CD4-positive, alpha-beta T cell (primary cell): ENCODE data around the gene TMEM187. TPM values are rescaled to one million over a fixed set of nuclear protein-coding genes. Genes with fewer than 3 reads are reported as not detected.
A peak's percentile ranks its signal among the peaks of the same experiment; 100 is the strongest.

Experiments used
- ATAC-seq: fragments of 200-7000 bp; cut with Tn5 transposase; one replicate; pipeline ENCODE4 v1.10.0; 2022; ENCODE audit warnings: mild to moderate bottlenecking; ENCODE audit not compliant: poor library complexity
- CTCF ChIA-PET: fragments of 350-600 bp; sonication (Branson Sonifier 250); formaldehyde crosslinking; loops from one replicate; lab custom pipeline; 2021; ENCODE audit warnings: antibody characterized with exemption, inconsistent platforms; lab: Charles Lee
- POLR2A ChIA-PET: fragments of 350-600 bp; sonication (Branson Sonifier 250); formaldehyde crosslinking; loops from one replicate; lab custom pipeline; 2021; ENCODE audit warnings: antibody characterized with exemption, inconsistent platforms; lab: Charles Lee
- DNase-seq, 14 experiments: peaks; one replicate each; pipeline ENCODE4 v3.0.0-alpha.2; 2013 to 2020; ENCODE audit warnings: mixed read lengths in 2 of 14
- H3K27ac ChIP-seq, 2 donors: one replicate each; pipeline versions ENCODE4 v1.5.1 to v1.7.0; 2013; ENCODE audit warnings: low read length in 2 of 2, low read depth in 1 of 2, mild to moderate bottlenecking in 1 of 2
- H3K27me3 ChIP-seq, 2 experiments: 1 replicate in 1 of 2; 2 replicates in 1 of 2; pipeline versions ENCODE4 v1.6.1 to v1.7.0; 2013; ENCODE audit warnings: low read length in 2 of 2, control low read depth in 1 of 2, mild to moderate bottlenecking in 1 of 2, moderate library complexity in 1 of 2; ENCODE audit not compliant: insufficient read depth in 2 of 2, control insufficient read depth in 1 of 2
- H3K36me3 ChIP-seq: one replicate; pipeline ENCODE4 v1.6.1; 2013; ENCODE audit warnings: low read length, control low read depth; ENCODE audit not compliant: insufficient read depth
- H3K4me1 ChIP-seq: one replicate; pipeline ENCODE4 v1.6.1; 2013; ENCODE audit warnings: low read length, control low read depth; ENCODE audit not compliant: insufficient read depth
- H3K4me3 ChIP-seq: one replicate; pipeline ENCODE4 v1.5.1; 2013; ENCODE audit warnings: mild to moderate bottlenecking, low read length, moderate library complexity
- H3K9me3 ChIP-seq, 2 experiments: 1 replicate in 1 of 2; 2 replicates in 1 of 2; pipeline versions ENCODE4 v1.6.1 to v1.7.0; 2013; ENCODE audit warnings: low read length in 2 of 2, mild to moderate bottlenecking in 2 of 2, control low read depth in 1 of 2, moderate library complexity in 1 of 2; ENCODE audit not compliant: control insufficient read depth in 1 of 2, insufficient read depth in 1 of 2
- H3K27ac Mint-ChIP-seq: one replicate; pipeline ENCODE4 v1.8.0; 2020; ENCODE audit warnings: mixed read lengths
- H3K27me3 Mint-ChIP-seq: one replicate; pipeline ENCODE4 v1.8.0; 2021; ENCODE audit warnings: mixed read lengths
- H3K36me3 Mint-ChIP-seq: one replicate; pipeline ENCODE4 v1.8.0; 2021; ENCODE audit warnings: low read depth, mixed read lengths
- H3K4me1 Mint-ChIP-seq: one replicate; pipeline ENCODE4 v1.8.0; 2021; ENCODE audit warnings: low read depth, mixed read lengths
- H3K4me3 Mint-ChIP-seq: one replicate; pipeline ENCODE4 v1.8.0; 2020; ENCODE audit warnings: mild to moderate bottlenecking, mixed read lengths
- H3K9me3 Mint-ChIP-seq: one replicate; pipeline ENCODE4 v1.8.0; 2020; ENCODE audit warnings: mixed read lengths
- CTCF ChIP-seq: fragments of 200-600 bp; IDR thresholded peaks from one replicate; pipeline ENCODE4 v1.8.0; 2022; ENCODE audit warnings: antibody characterized with exemption, mild to moderate bottlenecking
- intact Hi-C, 2 experiments: fragments of 100-400 bp; cut with DNase I in 1 of 2; cut with micrococcal nuclease in 1 of 2; formaldehyde crosslinking; loops; one replicate each; pipeline versions ENCODE4 v1.15.1 to v1.9.0; 2023 to 2025; cut with DNase I, micrococcal nuclease
- total RNA-seq, 174 experiments: library from RNA in 2 of 174; stranded (reverse) in 2 of 174; gene quantifications; one replicate each; pipeline ENCODE4 v1.2.3 and lab custom pipeline; 2021 to 2026

TMEM187 gene
- total RNA-seq, 2 experiments from 2014 or later: 1.4 to 2.0 TPM

GRCh38 chrX:154026136-154027021, 53.8 kb downstream of the TMEM187 start:
- Histone ChIP-seq H3K36me3 (peaks cover 48% of the 10 kb centered on the region), H3K4me3 (no peak overlapping the region), H3K9me3 (no peaks in the 10 kb centered on the region), H3K4me1 (peaks cover 7% of the 10 kb centered on the region), H3K27me3 (no peaks in the 10 kb centered on the region), H3K27ac (no peak overlapping the region)
- TF ChIP-seq CTCF: no peak
- no peak overlapping the region for H3K27ac Mint-ChIP-seq
- no peak for DNase-seq
- peaks cover 48% of the 10 kb centered on the region for H3K36me3 Mint-ChIP-seq
- no peaks in the 10 kb centered on the region for H3K9me3 Mint-ChIP-seq
- H3K4me3 Mint-ChIP-seq: no peak overlapping the region
- H3K27me3 Mint-ChIP-seq: no peaks in the 10 kb centered on the region
- intact Hi-C loops: no loop called here
- ATAC-seq: no peak
- ChIA-PET POLR2A (no interaction called here), CTCF (no interaction called here)
- no peaks in the 10 kb centered on the region for H3K4me1 Mint-ChIP-seq

GRCh38 chrX:154027022-154027402, 54.5 kb downstream of the TMEM187 start:
- no peak for ATAC-seq
- Histone ChIP-seq H3K27ac (no peak overlapping the region), H3K4me3 (no peak overlapping the region), H3K9me3 (no peaks in the 10 kb centered on the region), H3K36me3 (peaks cover 54% of the 10 kb centered on the region), H3K27me3 (no peaks in the 10 kb centered on the region), H3K4me1 (peaks cover 7% of the 10 kb centered on the region)
- Mint-ChIP-seq H3K9me3 (no peaks in the 10 kb centered on the region), H3K27me3 (no peaks in the 10 kb centered on the region), H3K36me3 (peaks cover 54% of the 10 kb centered on the region), H3K4me1 (no peaks in the 10 kb centered on the region), H3K4me3 (no peak overlapping the region), H3K27ac (no peak overlapping the region)
- ChIA-PET CTCF (no interaction called here), POLR2A (no interaction called here)
- no peak for DNase-seq
- intact Hi-C loops: no loop called here
- TF ChIP-seq CTCF: no peak

- intact Hi-C loops: no loop called here
- ChIA-PET POLR2A (no interaction called here), CTCF (interaction anchor here (0.6 kb wide), 1 partner anchor 20 kb away, joined by 3 read pairs; no protein-coding TSS in a partner anchor)
- no peak overlapping the region for H3K4me3 ChIP-seq
- Mint-ChIP-seq H3K4me3 (no peak overlapping the region), H3K9me3 (no peaks in the 10 kb centered on the region), H3K27ac (peak overlapping the region; percentile 44), H3K36me3 (peaks cover 62% of the 10 kb centered on the region), H3K4me1 (no peaks in the 10 kb centered on the region), H3K27me3 (no peaks in the 10 kb centered on the region)
- ATAC-seq (no peak), DNase-seq (no peak)
- no peaks in the 10 kb centered on the region for H3K27me3 ChIP-seq
- H3K4me1 ChIP-seq: peaks cover 4% of the 10 kb centered on the region
- TF ChIP-seq CTCF: no peak
- H3K9me3 ChIP-seq: no peaks in the 10 kb centered on the region
- H3K27ac ChIP-seq: no peak overlapping the region
- peaks cover 61% of the 10 kb centered on the region for H3K36me3 ChIP-seq
Measured at GRCh38 chrX:154027986-154028385, 55.4 kb downstream of the TMEM187 start.
